PFSK-1 (cell line): Measurements from ENCODE around the gene ABCC1.

Experiments
- FOXP2 ChIP-seq: optimal IDR thresholded peaks from 2 replicates; pipeline ENCODE3; 2011; ENCODE audit warnings: borderline replicate concordance, control low read depth, inconsistent platforms; ENCODE audit not compliant: insufficient read depth; ENCODE audit errors: extremely low read length, extremely low read depth
- POLR2AphosphoS5 ChIP-seq: IDR thresholded peaks from 2 replicates; pipeline ENCODE4 v1.6.1; 2012; ENCODE audit warnings: low read depth, mild to moderate bottlenecking, control low read depth, low read length, moderate library complexity
- SIN3A ChIP-seq: IDR thresholded peaks from 2 replicates; pipeline ENCODE4 v1.6.1; 2012; ENCODE audit warnings: mild to moderate bottlenecking, low read length, moderate library complexity, borderline replicate concordance; ENCODE audit not compliant: insufficient read depth
- TAF1 ChIP-seq: IDR thresholded peaks from 2 replicates; pipeline ENCODE4 v1.6.1; 2012; ENCODE audit warnings: low read length, control low read depth, borderline replicate concordance; ENCODE audit not compliant: insufficient read depth
- TF ChIP-seq, protein P1 (sequence below), 2 experiments: IDR thresholded peaks; 2 replicates each; pipeline versions ENCODE4 v1.6.1 to v1.8.0; 2011 to 2012; ENCODE audit warnings: low read depth in 2 of 2, low read length in 2 of 2, control low read depth in 1 of 2, inconsistent platforms in 1 of 2, mild to moderate bottlenecking in 1 of 2, moderate library complexity in 1 of 2; ENCODE audit not compliant: insufficient read depth in 1 of 2

Gene ABCC1

DNA sequence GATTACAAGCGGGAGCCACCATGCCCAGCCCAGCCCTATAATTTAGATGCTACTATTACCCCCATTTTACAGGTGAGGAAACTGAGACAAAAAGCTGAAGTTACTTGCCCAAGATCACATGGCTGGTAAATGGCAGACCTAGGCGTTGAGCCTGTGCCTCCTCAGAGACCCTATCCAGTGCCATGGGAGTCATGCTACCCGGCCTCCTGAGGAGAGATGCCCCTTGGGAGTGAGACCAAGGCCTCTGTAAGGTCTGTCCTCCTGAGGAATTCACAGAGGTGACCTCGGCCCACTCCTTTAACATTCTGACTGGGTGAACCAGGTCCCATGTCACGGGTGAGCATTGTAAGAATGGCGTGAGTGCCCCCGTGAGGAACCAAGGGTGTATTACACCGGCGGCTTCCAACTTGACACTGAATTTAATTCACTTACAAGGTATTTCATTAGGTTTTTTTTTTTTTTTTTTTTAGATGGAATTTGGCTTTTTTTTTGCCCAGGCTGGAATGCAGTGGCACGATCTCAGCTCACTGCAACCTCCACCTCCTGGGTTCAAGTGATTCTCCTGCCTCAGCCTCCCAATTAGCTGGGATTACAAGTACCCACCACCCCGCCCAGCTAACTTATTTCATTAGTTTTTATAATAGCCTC lies 178.2 kb downstream of the ABCC1 start:
- no peak for TF ChIP-seq FOXP2
- no peak for TF ChIP-seq POLR2AphosphoS5
- no peak for TF ChIP-seq SIN3A
- TF ChIP-seq TAF1 = no peak
- TF ChIP-seq, protein P1, sequence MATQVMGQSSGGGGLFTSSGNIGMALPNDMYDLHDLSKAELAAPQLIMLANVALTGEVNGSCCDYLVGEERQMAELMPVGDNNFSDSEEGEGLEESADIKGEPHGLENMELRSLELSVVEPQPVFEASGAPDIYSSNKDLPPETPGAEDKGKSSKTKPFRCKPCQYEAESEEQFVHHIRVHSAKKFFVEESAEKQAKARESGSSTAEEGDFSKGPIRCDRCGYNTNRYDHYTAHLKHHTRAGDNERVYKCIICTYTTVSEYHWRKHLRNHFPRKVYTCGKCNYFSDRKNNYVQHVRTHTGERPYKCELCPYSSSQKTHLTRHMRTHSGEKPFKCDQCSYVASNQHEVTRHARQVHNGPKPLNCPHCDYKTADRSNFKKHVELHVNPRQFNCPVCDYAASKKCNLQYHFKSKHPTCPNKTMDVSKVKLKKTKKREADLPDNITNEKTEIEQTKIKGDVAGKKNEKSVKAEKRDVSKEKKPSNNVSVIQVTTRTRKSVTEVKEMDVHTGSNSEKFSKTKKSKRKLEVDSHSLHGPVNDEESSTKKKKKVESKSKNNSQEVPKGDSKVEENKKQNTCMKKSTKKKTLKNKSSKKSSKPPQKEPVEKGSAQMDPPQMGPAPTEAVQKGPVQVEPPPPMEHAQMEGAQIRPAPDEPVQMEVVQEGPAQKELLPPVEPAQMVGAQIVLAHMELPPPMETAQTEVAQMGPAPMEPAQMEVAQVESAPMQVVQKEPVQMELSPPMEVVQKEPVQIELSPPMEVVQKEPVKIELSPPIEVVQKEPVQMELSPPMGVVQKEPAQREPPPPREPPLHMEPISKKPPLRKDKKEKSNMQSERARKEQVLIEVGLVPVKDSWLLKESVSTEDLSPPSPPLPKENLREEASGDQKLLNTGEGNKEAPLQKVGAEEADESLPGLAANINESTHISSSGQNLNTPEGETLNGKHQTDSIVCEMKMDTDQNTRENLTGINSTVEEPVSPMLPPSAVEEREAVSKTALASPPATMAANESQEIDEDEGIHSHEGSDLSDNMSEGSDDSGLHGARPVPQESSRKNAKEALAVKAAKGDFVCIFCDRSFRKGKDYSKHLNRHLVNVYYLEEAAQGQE (IDR thresholded peaks at IDR 0.05; ENCODE audit: insufficient read depth in 1 of 2, low read depth in 2 of 2, low read length in 2 of 2) = no peak

DNA sequence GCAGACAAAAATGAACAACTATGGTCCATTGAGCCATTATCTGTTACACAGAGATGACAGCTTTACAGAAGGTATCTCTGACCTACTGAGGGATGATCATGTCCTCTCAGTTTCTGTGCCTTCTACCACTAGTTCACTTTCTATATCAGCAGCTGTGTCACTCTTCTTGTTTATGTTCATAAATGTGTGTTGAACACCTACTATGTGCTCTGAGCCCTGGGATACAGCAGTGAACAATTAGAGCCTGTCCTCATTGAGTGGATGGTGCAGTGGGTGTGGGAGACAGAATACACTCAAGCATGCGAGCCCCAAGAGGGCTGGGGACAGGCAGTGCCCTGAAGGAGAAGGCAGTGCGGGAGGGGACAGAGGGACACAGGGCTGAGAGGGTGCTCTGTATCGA lies 181.8 kb downstream of the ABCC1 start:
- TF ChIP-seq, protein P1 (IDR thresholded peaks at IDR 0.05; ENCODE audit: insufficient read depth in 1 of 2, low read depth in 2 of 2, low read length in 2 of 2) = no peak
- no peak for TF ChIP-seq TAF1
- no peak for TF ChIP-seq POLR2AphosphoS5
- no peak for TF ChIP-seq FOXP2
- TF ChIP-seq SIN3A = no peak

DNA sequence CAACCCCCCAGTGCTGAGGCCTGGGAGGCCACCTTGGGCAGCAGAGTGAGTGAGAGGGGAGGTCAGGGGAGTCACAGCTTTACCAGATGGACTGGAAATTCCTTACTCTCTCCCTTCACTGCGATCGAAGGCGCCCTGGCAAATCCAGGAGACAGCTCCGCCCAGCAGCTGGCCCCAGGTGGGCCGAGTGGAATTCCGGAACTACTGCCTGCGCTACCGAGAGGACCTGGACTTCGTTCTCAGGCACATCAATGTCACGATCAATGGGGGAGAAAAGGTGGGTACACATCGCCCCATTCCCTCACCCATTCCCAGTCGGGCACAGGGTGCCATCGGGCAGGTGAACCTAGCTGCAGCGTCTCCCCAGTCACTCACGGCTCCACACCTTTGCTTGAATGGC lies 182.2 kb downstream of the ABCC1 start:
- TF ChIP-seq TAF1 = no peak
- TF ChIP-seq POLR2AphosphoS5 = no peak
- no peak for TF ChIP-seq FOXP2
- TF ChIP-seq, protein P1 (IDR thresholded peaks at IDR 0.05; ENCODE audit: insufficient read depth in 1 of 2, low read depth in 2 of 2, low read length in 2 of 2) = no peak
- no peak for TF ChIP-seq SIN3A

DNA sequence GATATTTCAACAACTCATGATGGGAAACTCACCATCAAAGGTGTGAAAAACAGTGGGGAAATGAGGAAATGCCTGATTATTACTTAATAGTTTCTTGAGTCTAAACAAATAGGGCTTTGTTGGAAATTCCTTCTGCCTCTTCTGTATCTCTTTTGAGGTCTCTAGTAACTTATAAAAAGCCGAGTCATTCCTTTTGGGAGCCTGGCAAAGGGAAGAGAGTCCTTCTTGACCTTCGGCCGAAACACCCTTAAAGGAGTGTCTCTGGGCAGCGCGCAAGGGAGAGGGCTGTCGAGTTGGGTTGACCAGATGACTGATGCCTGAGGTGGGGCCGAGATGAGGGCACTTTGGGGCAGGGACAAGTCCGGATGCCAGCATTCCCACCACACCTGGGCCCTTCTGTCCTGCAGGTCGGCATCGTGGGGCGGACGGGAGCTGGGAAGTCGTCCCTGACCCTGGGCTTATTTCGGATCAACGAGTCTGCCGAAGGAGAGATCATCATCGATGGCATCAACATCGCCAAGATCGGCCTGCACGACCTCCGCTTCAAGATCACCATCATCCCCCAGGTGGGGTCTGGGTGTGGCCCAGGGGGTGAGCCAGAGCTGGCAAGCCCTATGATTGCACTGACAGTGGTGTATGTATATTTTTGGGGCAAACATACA lies 184.7 kb downstream of the ABCC1 start:
- TF ChIP-seq FOXP2 (no peak), SIN3A (no peak), POLR2AphosphoS5 (no peak), TAF1 (no peak)
- TF ChIP-seq, protein P1 (IDR thresholded peaks at IDR 0.05; ENCODE audit: insufficient read depth in 1 of 2, low read depth in 2 of 2, low read length in 2 of 2) = no peak

DNA sequence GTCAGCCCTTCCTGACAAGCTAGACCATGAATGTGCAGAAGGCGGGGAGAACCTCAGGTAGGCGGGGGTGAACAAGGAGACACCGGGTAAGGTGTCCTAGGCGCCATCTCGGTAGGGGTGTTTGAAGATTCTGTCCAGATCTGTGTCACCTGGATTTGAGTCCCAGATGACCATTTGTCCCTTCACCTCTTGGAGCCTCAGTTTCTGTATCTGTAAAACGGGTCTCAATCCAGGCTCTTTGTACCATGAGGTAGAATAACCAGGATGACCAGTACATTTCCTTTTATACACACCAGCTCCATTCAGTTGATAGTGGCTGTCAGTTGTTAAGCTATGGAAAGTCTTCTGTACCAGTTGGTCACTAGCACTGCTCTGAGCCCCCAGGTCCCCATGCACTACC lies 187.2 kb downstream of the ABCC1 start:
- TF ChIP-seq, protein P1 (IDR thresholded peaks at IDR 0.05; ENCODE audit: insufficient read depth in 1 of 2, low read depth in 2 of 2, low read length in 2 of 2) = no peak
- TF ChIP-seq POLR2AphosphoS5 (no peak), SIN3A (no peak)
